Chondrocyte (in vitro differentiated cells): ENCODE data around the gene GPR176. TPM values are rescaled to one million over a fixed set of nuclear protein-coding genes. Genes with fewer than 3 reads are reported as not detected.

Experiments used
- DNase-seq: peaks from one replicate; pipeline ENCODE4 v3.0.0; 2021; ENCODE audit warnings: mixed read lengths, low spot score
- H3K27ac Mint-ChIP-seq: one replicate; pipeline ENCODE4 v1.8.0; 2021; ENCODE audit warnings: mild to moderate bottlenecking, moderate library complexity, mixed read lengths; ENCODE audit not compliant: unreplicated experiment
- H3K27me3 Mint-ChIP-seq: 2 replicates; pipeline ENCODE4 v1.8.0; 2021; ENCODE audit warnings: low read depth, mixed read lengths
- H3K36me3 Mint-ChIP-seq: 2 replicates; pipeline ENCODE4 v1.8.0; 2021; ENCODE audit warnings: low read depth, mixed read lengths
- H3K4me1 Mint-ChIP-seq: 2 replicates; pipeline ENCODE4 v1.8.0; 2021; ENCODE audit warnings: low read depth, mild to moderate bottlenecking, mixed read lengths
- H3K4me3 Mint-ChIP-seq: one replicate; pipeline ENCODE4 v1.8.0; 2021; ENCODE audit warnings: mild to moderate bottlenecking, moderate library complexity, mixed read lengths; ENCODE audit not compliant: unreplicated experiment
- H3K9me3 Mint-ChIP-seq: 2 replicates; pipeline ENCODE4 v1.8.0; 2021; ENCODE audit warnings: low read depth, mixed read lengths
- CTCF ChIP-seq: fragments of 200-600 bp; sonication (generic); IDR thresholded peaks from 2 replicates; pipeline ENCODE4 v1.5.0; 2021; ENCODE audit warnings: antibody characterized with exemption, mild to moderate bottlenecking, moderate library complexity
- total RNA-seq: library from RNA; stranded (reverse); gene quantifications from 3 replicates; pipeline ENCODE4 v1.2.1, GENCODE V29; 2021

GPR176 gene
- total RNA-seq, 1 donor from 2014 or later: 31.1 TPM

- Mint-ChIP-seq H3K36me3 (peaks cover 5% of the 10 kb centered on the region), H3K27me3 (no peaks in the 10 kb centered on the region), H3K4me1 (peaks cover 35% of the 10 kb centered on the region), H3K4me3 (no peak overlapping the region), H3K27ac (no peak overlapping the region), H3K9me3 (peaks cover 6% of the 10 kb centered on the region)
- DNase-seq: no peak
- TF ChIP-seq CTCF: no peak
Observed at GRCh38 chr15:39868396-39868795, 51.7 kb downstream of the GPR176 start.

GRCh38 chr15:39864116-39864515, 56.0 kb downstream of the GPR176 start:
- no peaks in the 10 kb centered on the region for H3K27me3 Mint-ChIP-seq
- no peak overlapping the region for H3K27ac Mint-ChIP-seq
- H3K36me3 Mint-ChIP-seq: peaks cover 5% of the 10 kb centered on the region
- H3K4me3 Mint-ChIP-seq: no peak overlapping the region
- no peak for TF ChIP-seq CTCF
- H3K9me3 Mint-ChIP-seq: peaks cover 6% of the 10 kb centered on the region
- peaks cover 26% of the 10 kb centered on the region for H3K4me1 Mint-ChIP-seq
- no peak for DNase-seq

- H3K27me3 Mint-ChIP-seq: no peaks in the 10 kb centered on the region
- DNase-seq: no peak
- H3K4me3 Mint-ChIP-seq: no peak overlapping the region
- H3K9me3 Mint-ChIP-seq: peaks cover 6% of the 10 kb centered on the region
- peaks cover 2% of the 10 kb centered on the region for H3K36me3 Mint-ChIP-seq
- no peak overlapping the region for H3K27ac Mint-ChIP-seq
- peaks cover 16% of the 10 kb centered on the region for H3K4me1 Mint-ChIP-seq
- TF ChIP-seq CTCF: no peak
Observed at GRCh38 chr15:39860871-39861270, 59.2 kb downstream of the GPR176 start.

GRCh38 chr15:39860200-39860599, 59.9 kb downstream of the GPR176 start:
- Mint-ChIP-seq H3K27ac (no peak overlapping the region), H3K4me1 (peaks cover 16% of the 10 kb centered on the region)
- TF ChIP-seq CTCF: no peak

GRCh38 chr15:39859636-39860035, 60.4 kb downstream of the GPR176 start:
- Mint-ChIP-seq H3K9me3 (peaks cover 4% of the 10 kb centered on the region), H3K27me3 (no peaks in the 10 kb centered on the region), H3K4me1 (peaks cover 16% of the 10 kb centered on the region), H3K27ac (no peak overlapping the region), H3K36me3 (peaks cover 2% of the 10 kb centered on the region), H3K4me3 (no peak overlapping the region)
- TF ChIP-seq CTCF: no peak
- no peak for DNase-seq

More at GRCh38 chr15:39860200-39860599, 59.9 kb downstream of the GPR176 start:
- Mint-ChIP-seq H3K4me3 (no peak overlapping the region), H3K27me3 (no peaks in the 10 kb centered on the region), H3K36me3 (peaks cover 2% of the 10 kb centered on the region), H3K9me3 (peaks cover 6% of the 10 kb centered on the region)
- no peak for DNase-seq
